Measurements from ENCODE around the gene HSPA4L. TPM values are rescaled to one million over a fixed set of nuclear protein-coding genes. Genes with fewer than 3 reads are reported as not detected.

The HSPA4L gene
- total and polyA plus RNA-seq, 2 of the 4 experiments (the other 2 are of a cell fraction): 0.84 to 2.3 TPM

GRCh38 chr4:127775843-127776242, 6.3 kb upstream of the HSPA4L start:
- CTCF ChIA-PET: no interaction called here
- no TSS peak for BruUV-seq (replicated peaks)
- no peaks in the 10 kb centered on the region for H3K9me1 ChIP-seq (ENCODE audit: insufficient read depth, low read length)

More at GRCh38 chr4:127775843-127776242, 6.3 kb upstream of the HSPA4L start:
- H4K8ac ChIP-seq (ENCODE audit: low read depth in 2 of 2, low read length in 2 of 2): no peak overlapping the region
- no peak overlapping the region for H3K56ac ChIP-seq (ENCODE audit: extremely low read depth, insufficient read depth, low read length)
- ATAC-seq (ENCODE audit: low read depth): no peak
- intact Hi-C loops (cut with micrococcal nuclease) (no loop called here), in situ Hi-C loops (cut with MboI; ENCODE audit: low sequenced_read_pairs) (no loop called here), dilution Hi-C loops (cut with HindIII; ENCODE audit: low sequenced_read_pairs, unreplicated experiment) (no loop called here)
- no peaks in the 10 kb centered on the region for H3K79me1 ChIP-seq (ENCODE audit: low read depth in 1 of 2, low read length in 2 of 2)
- no peak overlapping the region for H2BK120ac ChIP-seq (ENCODE audit: low read depth, low read length)
- H4K20me1 ChIP-seq (ENCODE audit: insufficient read depth, low read length): no peaks in the 10 kb centered on the region
- no peak overlapping the region for H3K4me2 ChIP-seq (ENCODE audit: low read depth, low read length)
- H3K27me3 ChIP-seq (ENCODE audit: control insufficient read depth, insufficient read depth, low read length): no peaks in the 10 kb centered on the region; the same call in 1 of the 2 replicates
- no peaks in the 10 kb centered on the region for H3K9me3 ChIP-seq (ENCODE audit: control insufficient read depth, insufficient read depth, low read length)
- H2AFZ ChIP-seq (replicated peaks; ENCODE audit: low read length, poor library complexity): no peak overlapping the region
- POLR2A ChIA-PET (ENCODE audit: unreplicated experiment): no interaction called here
- TF ChIP-seq RCOR1 (IDR thresholded peaks at IDR 0.05; ENCODE audit: insufficient replicate concordance, low read length): no peak
- TF ChIP-seq POLR2A (IDR thresholded peaks at IDR 0.05; ENCODE audit: low read depth, low read length): no peak
- TF ChIP-seq NFE2L2 (IDR thresholded peaks at IDR 0.05; ENCODE audit: low read depth, low read length): no peak
- no peak for TF ChIP-seq SMC3 (IDR thresholded peaks at IDR 0.05; ENCODE audit: low read depth, low read length)
- TF ChIP-seq, protein P1, sequence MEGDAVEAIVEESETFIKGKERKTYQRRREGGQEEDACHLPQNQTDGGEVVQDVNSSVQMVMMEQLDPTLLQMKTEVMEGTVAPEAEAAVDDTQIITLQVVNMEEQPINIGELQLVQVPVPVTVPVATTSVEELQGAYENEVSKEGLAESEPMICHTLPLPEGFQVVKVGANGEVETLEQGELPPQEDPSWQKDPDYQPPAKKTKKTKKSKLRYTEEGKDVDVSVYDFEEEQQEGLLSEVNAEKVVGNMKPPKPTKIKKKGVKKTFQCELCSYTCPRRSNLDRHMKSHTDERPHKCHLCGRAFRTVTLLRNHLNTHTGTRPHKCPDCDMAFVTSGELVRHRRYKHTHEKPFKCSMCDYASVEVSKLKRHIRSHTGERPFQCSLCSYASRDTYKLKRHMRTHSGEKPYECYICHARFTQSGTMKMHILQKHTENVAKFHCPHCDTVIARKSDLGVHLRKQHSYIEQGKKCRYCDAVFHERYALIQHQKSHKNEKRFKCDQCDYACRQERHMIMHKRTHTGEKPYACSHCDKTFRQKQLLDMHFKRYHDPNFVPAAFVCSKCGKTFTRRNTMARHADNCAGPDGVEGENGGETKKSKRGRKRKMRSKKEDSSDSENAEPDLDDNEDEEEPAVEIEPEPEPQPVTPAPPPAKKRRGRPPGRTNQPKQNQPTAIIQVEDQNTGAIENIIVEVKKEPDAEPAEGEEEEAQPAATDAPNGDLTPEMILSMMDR (conservative IDR thresholded peaks at IDR 0.05; ENCODE audit: low read depth, low read length): no peak
- no peak for TF ChIP-seq MAFK (IDR thresholded peaks at IDR 0.05; ENCODE audit: low read depth, low read length)
- TF ChIP-seq, protein P2, sequence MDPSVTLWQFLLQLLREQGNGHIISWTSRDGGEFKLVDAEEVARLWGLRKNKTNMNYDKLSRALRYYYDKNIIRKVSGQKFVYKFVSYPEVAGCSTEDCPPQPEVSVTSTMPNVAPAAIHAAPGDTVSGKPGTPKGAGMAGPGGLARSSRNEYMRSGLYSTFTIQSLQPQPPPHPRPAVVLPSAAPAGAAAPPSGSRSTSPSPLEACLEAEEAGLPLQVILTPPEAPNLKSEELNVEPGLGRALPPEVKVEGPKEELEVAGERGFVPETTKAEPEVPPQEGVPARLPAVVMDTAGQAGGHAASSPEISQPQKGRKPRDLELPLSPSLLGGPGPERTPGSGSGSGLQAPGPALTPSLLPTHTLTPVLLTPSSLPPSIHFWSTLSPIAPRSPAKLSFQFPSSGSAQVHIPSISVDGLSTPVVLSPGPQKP (IDR thresholded peaks at IDR 0.05; ENCODE audit: borderline replicate concordance, low read depth, low read length): no peak
- no peak for TF ChIP-seq CEBPB (IDR thresholded peaks at IDR 0.05; ENCODE audit: low read depth, low read length)
- TF ChIP-seq RAD21 (IDR thresholded peaks at IDR 0.05; ENCODE audit: low read length): no peak
- TF ChIP-seq CHD1 (IDR thresholded peaks at IDR 0.05; ENCODE audit: low read depth, low read length): no peak
- no peak for TF ChIP-seq USF2 (IDR thresholded peaks at IDR 0.05; ENCODE audit: low read depth, low read length)
- no peak for TF ChIP-seq MXI1 (IDR thresholded peaks at IDR 0.05; ENCODE audit: borderline replicate concordance, low read depth, low read length)
- TF ChIP-seq BHLHE40 (IDR thresholded peaks at IDR 0.05; ENCODE audit: low read depth, low read length): no peak
- TF ChIP-seq FOS (IDR thresholded peaks at IDR 0.05; ENCODE audit: low read depth, low read length): no peak
- no peak for TF ChIP-seq RFX5 (IDR thresholded peaks at IDR 0.05; ENCODE audit: low read depth, low read length)
- TF ChIP-seq MAZ (IDR thresholded peaks at IDR 0.05; ENCODE audit: borderline replicate concordance, low read depth, low read length): no peak
- H3K36me3 ChIP-seq (ENCODE audit: control insufficient read depth, insufficient read depth, low read length): no peaks in the 10 kb centered on the region
- H2BK20ac ChIP-seq (ENCODE audit: low read depth, low read length): no peak overlapping the region
- no CpG with 5 or more reads among the region's 4 CpGs for WGBS, 2 experiments (ENCODE audit: extremely low coverage in 2 of 2, insufficient read length in 1 of 2)
- no peak for DNase-seq
- no peak overlapping the region for H3K27ac ChIP-seq (ENCODE audit: insufficient read depth, low read length)
- no peak overlapping the region for H3K23ac ChIP-seq (ENCODE audit: low read depth, low read length)
- H2BK5ac ChIP-seq (ENCODE audit: low read depth, low read length, poor library complexity, severe bottlenecking): no peak overlapping the region
- no peak overlapping the region for H3K18ac ChIP-seq (ENCODE audit: low read depth, low read length)
- no peak overlapping the region for H3K9ac ChIP-seq (ENCODE audit: low read depth, low read length)
- H4K5ac ChIP-seq (ENCODE audit: low read depth, low read length): no peak overlapping the region
- no peak overlapping the region for H3K14ac ChIP-seq (replicated peaks; ENCODE audit: low read depth, low read length)
- H3K4me3 ChIP-seq (ENCODE audit: insufficient read depth, low read depth, low read length): no peak overlapping the region
- H4K91ac ChIP-seq (ENCODE audit: insufficient read depth, low read depth, low read length): no peak overlapping the region
- no peak overlapping the region for H3K4ac ChIP-seq (ENCODE audit: low read depth, low read length)
- no peak overlapping the region for H2BK15ac ChIP-seq (ENCODE audit: low read depth, low read length)
- H2AK5ac ChIP-seq (ENCODE audit: low read depth, low read length): no peak overlapping the region
- no peaks in the 10 kb centered on the region for H3K4me1 ChIP-seq (ENCODE audit: control insufficient read depth, insufficient read depth, low read length)
- no peak overlapping the region for H2AK9ac ChIP-seq (replicated peaks; ENCODE audit: low read depth, low read length, poor library complexity)
